HFF-Myc (cell line): Measurements from ENCODE around the gene PCDHA12.
"Not testable (repeated sequence)": the region's sequence is repeated elsewhere in the genome, so short reads cannot be mapped to it uniquely, and the experiment has no call there.

Source experiments
- DNase-seq: peaks from one replicate; pipeline ENCODE4 v3.0.0-alpha.2; 2011; ENCODE audit warnings: low read depth; ENCODE audit errors: extremely low read depth
- H3K4me3 ChIP-seq: replicated peaks from 2 replicates; pipeline ENCODE4 v1.5.1; 2011; ENCODE audit warnings: low read depth, mild to moderate bottlenecking, control low read depth, low read length
- CTCF ChIP-seq: IDR thresholded peaks from 2 replicates; pipeline ENCODE4 v1.5.1; 2012; ENCODE audit warnings: mild to moderate bottlenecking, low read depth, low read length, control low read depth; ENCODE audit errors: missing control alignments

The PCDHA12 gene

DNA sequence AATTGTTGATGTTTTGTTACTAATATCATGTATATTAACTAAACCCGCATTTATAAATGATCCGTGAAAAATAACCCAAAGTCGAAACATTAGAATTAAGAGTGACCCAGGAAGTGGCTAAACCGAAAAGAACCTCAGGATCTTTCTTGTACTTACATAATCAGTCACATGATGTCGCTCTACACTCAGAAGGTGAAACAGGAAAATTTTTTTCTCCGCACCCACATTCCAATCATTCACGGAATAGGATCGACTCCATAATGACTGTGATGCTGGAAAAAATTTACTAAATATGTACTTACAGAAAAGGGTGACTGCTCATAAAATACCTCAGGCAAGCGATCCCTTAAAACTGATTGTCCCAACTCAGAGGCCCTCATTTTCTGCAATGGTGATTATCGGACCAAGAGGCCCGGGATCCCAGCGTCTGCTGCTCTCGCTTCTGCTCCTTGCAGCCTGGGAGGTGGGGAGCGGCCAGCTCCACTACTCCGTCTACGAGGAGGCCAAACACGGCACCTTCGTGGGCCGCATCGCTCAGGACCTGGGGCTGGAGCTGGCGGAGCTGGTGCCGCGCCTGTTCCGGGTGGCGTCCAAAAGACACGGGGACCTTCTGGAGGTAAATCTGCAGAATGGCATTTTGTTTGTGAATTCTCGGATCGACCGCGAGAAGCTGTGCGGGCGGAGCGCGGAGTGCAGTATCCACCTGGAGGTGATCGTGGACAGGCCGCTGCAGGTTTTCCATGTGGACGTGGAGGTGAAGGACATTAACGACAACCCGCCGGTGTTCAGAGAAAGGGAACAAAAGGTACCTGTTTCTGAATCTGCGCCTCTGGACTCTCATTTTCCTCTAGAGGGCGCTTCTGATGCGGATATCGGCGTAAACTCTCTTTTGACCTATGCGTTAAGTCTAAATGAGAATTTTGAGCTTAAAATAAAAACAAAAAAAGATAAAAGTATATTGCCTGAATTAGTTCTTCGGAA is at the start of gene PCDHA12:
TSS of gene PCDHA12 (plus strand) at position 224 of the 981 bp plus-strand sequence. CDS start at position 389, 165 bp downstream.
- no peak for DNase-seq
- H3K4me3 ChIP-seq = no peak within 1 kb of the TSS
- no peak for TF ChIP-seq CTCF

- DNase-seq = no peak
- no peak within 1 kb of the TSS for H3K4me3 ChIP-seq
- TF ChIP-seq CTCF = no peak
Observed at GRCh38 chr5:140827704-140828361, 47.3 kb upstream of the PCDHA12 start, which contains the start of gene PCDHA6. PCDHA6 (plus strand) TSS chr5:140827960; CDS start chr5:140828092, 132 bp downstream.

DNA sequence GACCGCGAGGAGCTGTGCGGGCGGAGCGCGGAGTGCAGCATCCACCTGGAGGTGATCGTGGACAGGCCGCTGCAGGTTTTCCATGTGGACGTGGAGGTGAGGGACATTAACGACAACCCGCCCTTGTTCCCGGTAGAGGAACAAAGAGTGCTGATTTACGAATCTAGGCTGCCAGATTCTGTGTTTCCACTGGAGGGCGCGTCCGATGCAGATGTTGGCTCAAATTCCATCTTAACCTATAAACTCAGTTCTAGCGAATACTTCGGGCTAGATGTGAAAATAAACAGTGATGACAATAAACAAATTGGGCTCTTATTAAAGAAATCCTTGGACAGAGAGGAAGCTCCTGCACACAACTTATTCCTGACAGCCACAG is 46.8 kb upstream of the PCDHA12 start:
- no peak for DNase-seq
- no peak overlapping the region for H3K4me3 ChIP-seq
- no peak for TF ChIP-seq CTCF

- not testable (repeated sequence) for DNase-seq, H3K4me3 ChIP-seq
Observed at GRCh38 chr5:140829511-140830501, 45.3 kb upstream of the PCDHA12 start.

GRCh38 chr5:140833993-140834392 is 41.1 kb upstream of the PCDHA12 start, which contains the start of gene PCDHA7:
PCDHA7 (plus strand) TSS chr5:140834269; CDS start chr5:140834384, 115 bp downstream.
- DNase-seq = no peak
- no peak within 1 kb of the TSS for H3K4me3 ChIP-seq
- TF ChIP-seq CTCF = no peak

DNA sequence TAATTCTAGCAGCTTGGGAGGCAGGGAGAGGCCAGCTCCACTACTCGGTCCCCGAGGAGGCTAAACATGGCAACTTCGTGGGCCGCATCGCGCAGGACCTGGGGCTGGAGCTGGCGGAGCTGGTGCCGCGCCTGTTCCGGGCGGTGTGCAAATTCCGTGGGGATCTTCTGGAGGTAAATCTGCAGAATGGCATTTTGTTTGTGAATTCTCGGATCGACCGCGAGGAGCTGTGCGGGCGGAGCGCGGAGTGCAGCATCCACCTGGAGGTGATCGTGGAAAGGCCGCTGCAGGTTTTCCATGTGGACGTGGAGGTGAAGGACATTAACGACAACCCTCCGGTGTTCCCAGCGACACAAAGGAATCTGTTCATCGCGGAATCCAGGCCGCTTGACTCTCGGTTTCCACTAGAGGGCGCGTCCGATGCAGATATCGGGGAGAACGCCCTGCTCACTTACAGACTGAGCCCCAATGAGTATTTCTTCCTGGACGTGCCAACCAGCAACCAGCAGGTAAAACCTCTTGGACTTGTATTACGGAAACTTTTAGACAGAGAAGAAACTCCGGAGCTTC is 40.6 kb upstream of the PCDHA12 start:
- H3K4me3 ChIP-seq, DNase-seq: not testable (repeated sequence)
